Measurements from ENCODE around the gene UBE2O.

- TF ChIP-seq CTCF (IDR thresholded peaks at IDR 0.05 in 8 of 11, conservative IDR thresholded peaks at IDR 0.05 in 3 of 11) (no peak), POLR2A (IDR thresholded peaks at IDR 0.05) (no peak)
These were observed 435 bp upstream of the UBE2O start for GRCh38 chr17:76453431-76453743.

Data from spleen (tissue), 7 donors.